Measurements from ENCODE around the gene GMPPB. TPM values are rescaled to one million over a fixed set of nuclear protein-coding genes. Genes with fewer than 3 reads are reported as not detected.

Gene GMPPB
- total RNA-seq (2021; fragmentation: NEBNext Ultra II Directional; extraction: Animal tissue kit (Norgen Biotek cat#: 25700)) (23.9 and 24.0 TPM in 2 replicates), polyA plus RNA-seq (2011; rRNA removed) (20.9 and 26.6 TPM in 2 replicates), polyA minus RNA-seq (2011; rRNA and poly(A)+ RNA removed) (24.6 and 27.9 TPM in 2 replicates)
- polyA plus RNA-seq (2011; cell fraction: cytosol; rRNA removed): 22.7 TPM
- 27.5 TPM for polyA plus RNA-seq (2011; cell fraction: nucleus; rRNA removed)
- polyA plus RNA-seq (2012, experiment 1 of 2): 11.9 to 25.8 TPM (median 24.2 TPM) in 4 replicates
- polyA plus RNA-seq (2012, experiment 2 of 2): 21.9 TPM
- polyA plus RNA-seq (2013, experiment 1 of 2): 8.3 TPM
- 9.1 TPM for polyA plus RNA-seq (2013, experiment 2 of 2)
- 15.9 TPM for polyA minus RNA-seq (2011; cell fraction: cytosol; rRNA and poly(A)+ RNA removed)
- 27.7 TPM for polyA minus RNA-seq (2011; cell fraction: nucleus; rRNA and poly(A)+ RNA removed)
- long read RNA-seq, experiment 1, transcript GMPPB-202 (9 exons, 1,582 nt): major isoform, 9 of 21 reads
- long read RNA-seq, experiment 1, partial matches to known transcripts: 4 of 21 reads
- long read RNA-seq, experiment 1, other reads (novel, unspliced or antisense): 8 of 21 reads
- long read RNA-seq, experiment 2, full-length matches to known transcripts: 3 of 21 reads
- long read RNA-seq, experiment 2, partial matches to known transcripts: 14 of 21 reads
- long read RNA-seq, experiment 2, other reads (novel, unspliced or antisense): 4 of 21 reads

GRCh38 chr3:49723628-49724551 is at the start of gene GMPPB:
Gene GMPPB, minus strand, starts transcription at chr3:49723951. Its CDS starts 225 bp downstream, at chr3:49723726.
- Histone ChIP-seq H3K56ac (replicated peaks; ENCODE audit: insufficient read length, low read depth, low read length) (peak within 1 kb of the TSS; percentile 50), H3K14ac (ENCODE audit: insufficient read length) (no peak within 1 kb of the TSS), H3K36me3 (ENCODE audit: control insufficient read depth in 2 of 4, insufficient read depth in 4 of 4, low read length in 3 of 4) (peaks cover 10 to 20% (median 18%) of the 10 kb centered on the region in 4 experiments), H2BK120ac (replicated peaks; ENCODE audit: low read depth, low read length) (no peak within 1 kb of the TSS), H3K23ac (ENCODE audit: insufficient read length) (no peak within 1 kb of the TSS), H4K91ac (replicated peaks; ENCODE audit: insufficient read length, low read length) (peak within 1 kb of the TSS; percentile 64), H3K4me3 (ENCODE audit: extremely low read depth in 1 of 4, insufficient read depth in 2 of 4, low read depth in 3 of 4, low read length in 4 of 4) (peak within 1 kb of the TSS; percentile 72 to 97 (median 94)), H3K27me3 (replicated peaks in 1 of 4; ENCODE audit: control insufficient read depth in 3 of 4, extremely low read depth in 1 of 4, insufficient read depth in 3 of 4, low read length in 3 of 4) (no peaks in the 10 kb centered on the region), H2AFZ (ENCODE audit: low read length) (peak within 1 kb of the TSS; percentile 43; the same call in 1 of the 2 replicates), H4K20me1 (replicated peaks in 1 of 2; ENCODE audit: control insufficient read depth in 1 of 2, insufficient read depth in 2 of 2, low read length in 2 of 2) (peaks cover 7 to 23% of the 10 kb centered on the region in 2 experiments), H3K4ac (replicated peaks; ENCODE audit: insufficient read length, low read depth, low read length) (peak within 1 kb of the TSS; percentile 32), H3K27ac (ENCODE audit: low read depth, low read length) (peak within 1 kb of the TSS; percentile 80), H3K4me1 (replicated peaks in 1 of 4; ENCODE audit: control insufficient read depth in 3 of 4, insufficient read depth in 4 of 4, low read length in 3 of 4) (peaks cover 0 to 19% (median 8%) of the 10 kb centered on the region in 4 experiments; a peak in 6 of 7 replicates), H2BK5ac (ENCODE audit: low read depth, low read length) (peak within 1 kb of the TSS; percentile 83), H2BK20ac (ENCODE audit: low read length) (no peak within 1 kb of the TSS), H3K79me1 (ENCODE audit: low read depth, low read length) (peaks cover 5% of the 10 kb centered on the region; the same call in 1 of the 2 replicates), H4K5ac (ENCODE audit: insufficient read length, low read depth, low read length) (peak within 1 kb of the TSS; percentile 39), H3K23me2 (ENCODE audit: low read depth, low read length) (peaks cover 12% of the 10 kb centered on the region; the same call in 1 of the 2 replicates), H3K9me3 (ENCODE audit: insufficient read depth in 2 of 2, low read depth in 1 of 2, low read length in 1 of 2) (no peaks in the 10 kb centered on the region), H3K18ac (ENCODE audit: extremely low read depth, low read length) (no peak within 1 kb of the TSS; the same call in none of the 2 replicates), H2BK15ac (ENCODE audit: low read length) (no peak within 1 kb of the TSS), H2AK5ac (ENCODE audit: low read depth, low read length) (peak within 1 kb of the TSS; percentile 69; the same call in 1 of the 2 replicates), H4K8ac (ENCODE audit: extremely low read depth, insufficient read depth, low read length) (peak within 1 kb of the TSS; percentile 94), H3K79me2 (ENCODE audit: control insufficient read depth in 1 of 2, insufficient read depth in 2 of 2, low read length in 2 of 2) (peaks cover 0 to 8% of the 10 kb centered on the region in 2 experiments; a peak in 1 of 4 replicates), H3K9ac (replicated peaks in 1 of 4; ENCODE audit: extremely low read depth in 1 of 4, low read depth in 3 of 4, low read length in 3 of 4) (peak within 1 kb of the TSS; percentile 76 to 90 (median 86)), H2BK12ac (ENCODE audit: low read depth, low read length) (no peak within 1 kb of the TSS; the same call in 1 of the 2 replicates), H3K4me2 (ENCODE audit: insufficient read depth in 1 of 2, low read depth in 2 of 2, low read length in 2 of 2) (peak within 1 kb of the TSS; percentile 59 to 92)
- CTCF ChIA-PET (ENCODE audit: partially characterized antibody): interaction anchor here (0.8 to 1.5 kb wide), 8 partner anchors 20 to 206 kb away, joined by 3 to 14 read pairs (median 3); partner anchors contain the start of genes IP6K1 and MON1A
- no peak for FAIRE-seq
- POLR2A ChIA-PET (ENCODE audit: partially characterized antibody): interaction anchor here (0.6 to 7.3 kb wide), 11 partner anchors 9 to 554 kb away, joined by 3 to 41 read pairs (median 4); partner anchors contain the start of gene IP6K1
- DNase-seq (ENCODE audit: low read depth in 1 of 2, low spot score in 2 of 2): peak; percentile 91 to 97
- 2% methylated on average over 81 of the region's 102 CpGs; no CpG with 5 or more reads in 1 of the 2 experiments for WGBS, 2 experiments (ENCODE audit: extremely low coverage in 1 of 2, insufficient coverage in 1 of 2, insufficient read length in 1 of 2, insufficient replicate concordance in 2 of 2, low coverage in 1 of 2, low lambda C conversion rate in 2 of 2, missing lambda C conversion rate in 1 of 2)
- TF ChIP-seq CEBPB (IDR thresholded peaks at IDR 0.05; ENCODE audit: low read depth, low read length): no peak
- TF ChIP-seq TEAD4 (IDR thresholded peaks at IDR 0.05; ENCODE audit: low read depth, low read length): no peak
- no peak for TF ChIP-seq BRCA1 (IDR thresholded peaks at IDR 0.05; ENCODE audit: low read depth, low read length)
- 0 out of 2 replicates have a peak, but pooled peaks have one; percentile 30 for TF ChIP-seq USF2 (IDR thresholded peaks at IDR 0.05; ENCODE audit: low read length)
- TF ChIP-seq EP300 (IDR thresholded peaks at IDR 0.05; ENCODE audit: borderline replicate concordance in 1 of 2, low read depth in 2 of 2, low read length in 2 of 2): no peak
- TF ChIP-seq TCF12 (IDR thresholded peaks at IDR 0.05; ENCODE audit: low read depth, low read length): no peak

Data from H1 (cell line).